ENCODE data around the gene HENMT1. TPM values are rescaled to one million over a fixed set of nuclear protein-coding genes. Genes with fewer than 3 reads are reported as not detected.

The HENMT1 gene
- total RNA-seq, 1 experiment from 2014 or later = not detected

DNA sequence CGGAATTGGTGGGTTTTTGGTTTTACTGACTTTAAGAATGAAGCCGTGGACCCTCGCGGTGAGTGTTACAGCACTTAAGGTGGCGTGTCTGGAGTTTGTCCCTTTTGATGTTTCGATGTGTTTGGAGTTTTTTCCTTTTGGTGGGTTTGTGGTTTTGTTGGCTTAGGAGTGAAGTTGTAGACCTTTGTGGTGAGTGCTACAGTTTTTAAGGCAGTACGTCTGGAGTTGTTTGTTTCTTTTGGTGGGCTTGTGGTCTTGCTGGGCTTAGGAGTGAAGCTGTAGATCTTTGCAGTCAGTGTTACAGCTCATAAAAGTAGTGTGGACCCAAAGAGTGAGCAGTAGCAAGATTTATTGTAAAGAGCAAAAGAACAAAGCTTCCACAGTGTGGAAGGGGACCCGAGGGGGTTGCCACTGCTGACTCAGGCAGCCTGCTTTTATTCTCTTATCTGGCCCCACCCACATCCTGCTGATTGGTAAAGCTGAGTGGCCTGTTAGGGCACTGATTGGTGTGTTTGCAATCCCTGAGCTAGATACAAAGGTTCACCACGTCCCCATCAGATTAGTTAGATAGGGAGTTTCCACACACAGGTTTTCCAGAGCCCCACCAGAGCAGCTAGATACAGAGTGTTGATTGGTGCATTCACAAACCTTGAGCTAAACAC is 20.9 kb downstream of the HENMT1 start:
- H3K4me3 Mint-ChIP-seq (ENCODE audit: unreplicated experiment) = no peak overlapping the region
- H3K27ac Mint-ChIP-seq (ENCODE audit: low read depth, unreplicated experiment) = no peak overlapping the region
- H3K4me1 Mint-ChIP-seq (ENCODE audit: insufficient read depth, unreplicated experiment) = no peaks in the 10 kb centered on the region
- H3K27me3 Mint-ChIP-seq (ENCODE audit: insufficient read depth, unreplicated experiment) = no peaks in the 10 kb centered on the region
- DNase-seq (ENCODE audit: unreplicated experiment) = no peak
- BruUV-seq (replicated peaks) = no TSS peak
- H3K36me3 Mint-ChIP-seq (ENCODE audit: insufficient read depth, unreplicated experiment) = no peaks in the 10 kb centered on the region
- no peaks in the 10 kb centered on the region for H3K9me3 Mint-ChIP-seq (ENCODE audit: unreplicated experiment)
- intact Hi-C loops (cut with micrococcal nuclease) = loop anchor here (5.0 kb wide), 3 partner anchors 48 to 858 kb away; no protein-coding TSS in a partner anchor
- TF ChIP-seq, protein P1, sequence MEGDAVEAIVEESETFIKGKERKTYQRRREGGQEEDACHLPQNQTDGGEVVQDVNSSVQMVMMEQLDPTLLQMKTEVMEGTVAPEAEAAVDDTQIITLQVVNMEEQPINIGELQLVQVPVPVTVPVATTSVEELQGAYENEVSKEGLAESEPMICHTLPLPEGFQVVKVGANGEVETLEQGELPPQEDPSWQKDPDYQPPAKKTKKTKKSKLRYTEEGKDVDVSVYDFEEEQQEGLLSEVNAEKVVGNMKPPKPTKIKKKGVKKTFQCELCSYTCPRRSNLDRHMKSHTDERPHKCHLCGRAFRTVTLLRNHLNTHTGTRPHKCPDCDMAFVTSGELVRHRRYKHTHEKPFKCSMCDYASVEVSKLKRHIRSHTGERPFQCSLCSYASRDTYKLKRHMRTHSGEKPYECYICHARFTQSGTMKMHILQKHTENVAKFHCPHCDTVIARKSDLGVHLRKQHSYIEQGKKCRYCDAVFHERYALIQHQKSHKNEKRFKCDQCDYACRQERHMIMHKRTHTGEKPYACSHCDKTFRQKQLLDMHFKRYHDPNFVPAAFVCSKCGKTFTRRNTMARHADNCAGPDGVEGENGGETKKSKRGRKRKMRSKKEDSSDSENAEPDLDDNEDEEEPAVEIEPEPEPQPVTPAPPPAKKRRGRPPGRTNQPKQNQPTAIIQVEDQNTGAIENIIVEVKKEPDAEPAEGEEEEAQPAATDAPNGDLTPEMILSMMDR (IDR thresholded peaks at IDR 0.05; ENCODE audit: unreplicated experiment) = no peak
- CTCF ChIA-PET = interaction anchor here (0.6 to 1.4 kb wide), 5 partner anchors 79 to 324 kb away, joined by 3 to 9 read pairs (median 4); no protein-coding TSS in a partner anchor
- POLR2A ChIA-PET = interaction anchor here (0.9 kb wide), 1 partner anchor 52 kb away, joined by 4 read pairs; no protein-coding TSS in a partner anchor

DNA sequence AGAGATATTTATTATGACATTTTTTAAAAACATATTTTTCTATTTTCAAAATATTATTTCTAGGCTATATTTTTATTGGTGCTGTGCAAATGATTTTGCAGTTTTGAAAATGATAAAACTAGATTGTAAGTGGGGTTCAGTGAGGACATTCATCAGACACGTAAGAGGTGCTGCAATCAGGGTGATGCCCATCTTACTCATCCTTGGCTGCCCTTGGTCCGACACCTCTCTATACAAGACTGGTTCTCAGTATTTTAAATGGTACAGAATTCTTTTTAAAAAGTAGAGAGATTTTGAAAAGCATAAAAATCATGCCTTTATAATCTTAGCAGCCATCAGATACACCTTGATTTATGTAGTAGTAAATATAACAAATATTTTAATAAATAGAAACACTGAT is 24.0 kb downstream of the HENMT1 start:
- TF ChIP-seq, protein P1 (IDR thresholded peaks at IDR 0.05; ENCODE audit: unreplicated experiment) = no peak
- Mint-ChIP-seq H3K27me3 (ENCODE audit: insufficient read depth, unreplicated experiment) (no peaks in the 10 kb centered on the region), H3K4me3 (ENCODE audit: unreplicated experiment) (no peak overlapping the region), H3K27ac (ENCODE audit: low read depth, unreplicated experiment) (no peak overlapping the region), H3K36me3 (ENCODE audit: insufficient read depth, unreplicated experiment) (no peaks in the 10 kb centered on the region), H3K4me1 (ENCODE audit: insufficient read depth, unreplicated experiment) (no peaks in the 10 kb centered on the region), H3K9me3 (ENCODE audit: unreplicated experiment) (no peaks in the 10 kb centered on the region)
- BruUV-seq (replicated peaks) = no TSS peak
- ChIA-PET CTCF (interaction anchor here (0.9 to 1.8 kb wide), 2 partner anchors 10 to 124 kb away, joined by 3 to 4 read pairs; no protein-coding TSS in a partner anchor), POLR2A (no interaction called here)
- intact Hi-C loops (cut with micrococcal nuclease) = loop anchor here (5.0 kb wide), 1 partner anchor 45 kb away; no protein-coding TSS in a partner anchor
- DNase-seq (ENCODE audit: unreplicated experiment) = peak; percentile 45

DNA sequence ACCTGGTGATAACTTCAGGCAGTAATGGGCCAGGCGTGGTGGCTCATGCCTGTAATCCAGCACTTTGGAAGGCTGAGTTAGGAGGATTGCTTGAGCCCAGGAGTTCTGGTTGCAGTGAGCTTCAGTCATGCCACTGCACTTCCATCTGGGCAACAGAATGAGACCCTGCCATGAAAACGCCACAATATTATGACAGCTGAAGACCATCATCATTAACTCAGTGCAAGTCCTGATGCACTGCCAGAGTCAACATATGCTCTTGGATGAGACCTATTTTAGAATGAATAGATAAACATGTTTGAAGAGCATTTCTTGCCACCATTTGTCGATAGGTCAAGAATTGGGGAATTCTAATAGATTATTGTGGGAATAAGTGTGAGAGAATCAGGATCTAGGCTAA is 26.4 kb downstream of the HENMT1 start:
- Mint-ChIP-seq H3K27ac (ENCODE audit: low read depth, unreplicated experiment) (no peak overlapping the region), H3K36me3 (ENCODE audit: insufficient read depth, unreplicated experiment) (no peaks in the 10 kb centered on the region), H3K4me3 (ENCODE audit: unreplicated experiment) (no peak overlapping the region), H3K4me1 (ENCODE audit: insufficient read depth, unreplicated experiment) (no peaks in the 10 kb centered on the region), H3K27me3 (ENCODE audit: insufficient read depth, unreplicated experiment) (no peaks in the 10 kb centered on the region), H3K9me3 (ENCODE audit: unreplicated experiment) (no peaks in the 10 kb centered on the region)
- ChIA-PET POLR2A (no interaction called here), CTCF (no interaction called here)
- no peak for DNase-seq (ENCODE audit: unreplicated experiment)
- intact Hi-C loops (cut with micrococcal nuclease) = no loop called here
- no TSS peak for BruUV-seq (replicated peaks)
- TF ChIP-seq, protein P1 (IDR thresholded peaks at IDR 0.05; ENCODE audit: unreplicated experiment) = no peak

DNA sequence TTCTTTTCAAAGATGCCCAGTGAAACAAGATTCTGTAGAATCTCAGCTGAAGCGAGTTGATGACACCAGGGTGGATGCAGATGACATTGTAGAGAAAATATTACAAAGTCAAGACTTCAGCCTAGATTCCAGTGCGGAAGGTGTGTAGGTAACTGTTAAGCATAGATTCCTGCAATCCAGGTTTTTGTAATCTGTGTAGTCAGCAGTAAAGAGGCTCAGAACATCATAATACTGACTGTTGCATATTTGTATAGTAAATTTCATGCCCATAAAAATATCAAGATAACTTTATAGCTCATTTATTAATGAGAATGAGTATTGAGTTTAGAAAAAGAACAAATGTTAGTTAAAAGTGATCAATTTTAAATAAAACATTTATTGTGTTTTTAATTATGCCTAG is 32.2 kb downstream of the HENMT1 start:
- DNase-seq (ENCODE audit: unreplicated experiment) = no peak
- H3K4me3 Mint-ChIP-seq (ENCODE audit: unreplicated experiment) = no peak overlapping the region
- no peaks in the 10 kb centered on the region for H3K36me3 Mint-ChIP-seq (ENCODE audit: insufficient read depth, unreplicated experiment)
- BruUV-seq (replicated peaks) = no TSS peak
- TF ChIP-seq, protein P1 (IDR thresholded peaks at IDR 0.05; ENCODE audit: unreplicated experiment) = no peak
- POLR2A ChIA-PET = interaction anchor here (0.6 to 1.5 kb wide), 2 partner anchors 9 to 19 kb away, joined by 3 to 4 read pairs; no protein-coding TSS in a partner anchor
- H3K27me3 Mint-ChIP-seq (ENCODE audit: insufficient read depth, unreplicated experiment) = no peaks in the 10 kb centered on the region
- no peaks in the 10 kb centered on the region for H3K9me3 Mint-ChIP-seq (ENCODE audit: unreplicated experiment)
- H3K4me1 Mint-ChIP-seq (ENCODE audit: insufficient read depth, unreplicated experiment) = no peaks in the 10 kb centered on the region
- H3K27ac Mint-ChIP-seq (ENCODE audit: low read depth, unreplicated experiment) = no peak overlapping the region
- intact Hi-C loops (cut with micrococcal nuclease) = no loop called here
- CTCF ChIA-PET = interaction anchor here (1.4 to 1.8 kb wide), 2 partner anchors 15 to 117 kb away, joined by 6 to 7 read pairs; no protein-coding TSS in a partner anchor
